NK-92 (cell line): Measurements from ENCODE around the gene CYB5D1.

Experiments
- DNase-seq: peaks from one replicate; lab custom pipeline; 2025; ENCODE audit not compliant: unreplicated experiment; lab: John Stamatoyannopoulos, UW

CYB5D1 gene

GRCh38 chr17:7833795-7834541 lies 23.8 kb upstream of the CYB5D1 start, which contains the start of gene KDM6B:
KDM6B (plus strand) TSS chr17:7834217; CDS start chr17:7845555, 11,338 bp downstream.
- DNase-seq: peak; percentile 23

- DNase-seq: no peak
Observed at GRCh38 chr17:7834542-7834956, 23.3 kb upstream of the CYB5D1 start.

GRCh38 chr17:7834957-7835813 lies 22.6 kb upstream of the CYB5D1 start:
- DNase-seq: peak; percentile 61

- no peak for DNase-seq
Observed at GRCh38 chr17:7835814-7836595, 21.8 kb upstream of the CYB5D1 start.

GRCh38 chr17:7836596-7837407 lies 21.0 kb upstream of the CYB5D1 start:
- no peak for DNase-seq

GRCh38 chr17:7837408-7838088 lies 20.3 kb upstream of the CYB5D1 start:
- DNase-seq: no peak

- DNase-seq: no peak
Observed at GRCh38 chr17:7838090-7839075, 19.4 kb upstream of the CYB5D1 start.

GRCh38 chr17:7839190-7839875 lies 18.5 kb upstream of the CYB5D1 start:
- DNase-seq: no peak

- no peak for DNase-seq
Observed at GRCh38 chr17:7839876-7840261, 17.9 kb upstream of the CYB5D1 start.

- DNase-seq: no peak
Observed at GRCh38 chr17:7840441-7840840, 17.4 kb upstream of the CYB5D1 start.

GRCh38 chr17:7840875-7841274 lies 16.9 kb upstream of the CYB5D1 start:
- no peak for DNase-seq

GRCh38 chr17:7841396-7841914 lies 16.3 kb upstream of the CYB5D1 start:
- DNase-seq: peak; percentile 41

- peak; percentile 33 for DNase-seq
Observed at GRCh38 chr17:7841915-7842379, 15.9 kb upstream of the CYB5D1 start.

- peak; percentile 64 for DNase-seq
Observed at GRCh38 chr17:7842380-7843256, 15.2 kb upstream of the CYB5D1 start.

- no peak for DNase-seq
Observed at GRCh38 chr17:7843257-7843535, 14.6 kb upstream of the CYB5D1 start.

- DNase-seq: peak; percentile 65
Observed at GRCh38 chr17:7843536-7844291, 14.1 kb upstream of the CYB5D1 start.
